ENCODE results near the gene ERC2. TPM values are rescaled to one million over a fixed set of nuclear protein-coding genes. Genes with fewer than 3 reads are reported as not detected.

Gene ERC2
- total RNA-seq, 6 donors from 2014 or later: 0.67 to 14.7 (median 1.3) TPM

- no peaks in the 10 kb centered on the region for H3K9me3 ChIP-seq
- ATAC-seq (ENCODE audit: low FRiP score in 2 of 2) (no peak), DNase-seq (no peak)
These were observed 678.8 kb downstream of the ERC2 start for GRCh38 chr3:55789516-55789915.

GRCh38 chr3:55782807-55783206 is 685.5 kb downstream of the ERC2 start:
- TF ChIP-seq POLR2A (IDR thresholded peaks at IDR 0.05) (no peak), POLR2AphosphoS5 (IDR thresholded peaks at IDR 0.05) (no peak), CTCF (IDR thresholded peaks at IDR 0.05) (no peak), EP300 (IDR thresholded peaks at IDR 0.05) (no peak)
- H3K4me3 ChIP-seq: no peak overlapping the region
- WGBS, 2 donors: 46 to 51% methylated on average over 3 of the region's 3 CpGs
- no peaks in the 10 kb centered on the region for H3K27me3 ChIP-seq
- no peak for DNase-seq
- H3K27ac ChIP-seq: no peak overlapping the region
- no peaks in the 10 kb centered on the region for H3K4me1 ChIP-seq
- no peaks in the 10 kb centered on the region for H3K36me3 ChIP-seq
- no peaks in the 10 kb centered on the region for H3K9me3 ChIP-seq
- no peak for ATAC-seq (ENCODE audit: low FRiP score in 2 of 2)

More at GRCh38 chr3:55789516-55789915, 678.8 kb downstream of the ERC2 start:
- 79 to 82% methylated on average over 2 of the region's 2 CpGs for WGBS, 2 donors
- H3K4me1 ChIP-seq: peaks cover 0 to 15% (median 3%) of the 10 kb centered on the region in 4 donors
- no peak for TF ChIP-seq EP300 (IDR thresholded peaks at IDR 0.05)
- TF ChIP-seq CTCF (IDR thresholded peaks at IDR 0.05): no peak
- TF ChIP-seq POLR2AphosphoS5 (IDR thresholded peaks at IDR 0.05): no peak
- TF ChIP-seq POLR2A (IDR thresholded peaks at IDR 0.05): no peak
- H3K27ac ChIP-seq: no peak overlapping the region
- H3K36me3 ChIP-seq: no peaks in the 10 kb centered on the region
- no peaks in the 10 kb centered on the region for H3K27me3 ChIP-seq
- no peak overlapping the region for H3K4me3 ChIP-seq

- no peak for TF ChIP-seq EP300 (IDR thresholded peaks at IDR 0.05)
- TF ChIP-seq CTCF (IDR thresholded peaks at IDR 0.05): no peak
- TF ChIP-seq POLR2AphosphoS5 (IDR thresholded peaks at IDR 0.05): no peak
- no peak for TF ChIP-seq POLR2A (IDR thresholded peaks at IDR 0.05)
- Histone ChIP-seq H3K27ac (no peak overlapping the region), H3K9me3 (no peaks in the 10 kb centered on the region), H3K4me1 (no peaks in the 10 kb centered on the region), H3K27me3 (no peaks in the 10 kb centered on the region), H3K4me3 (no peak overlapping the region), H3K36me3 (no peaks in the 10 kb centered on the region)
- WGBS, 2 donors: 50 to 57% methylated on average over 4 of the region's 4 CpGs
- ATAC-seq (ENCODE audit: low FRiP score in 2 of 2) (no peak), DNase-seq (no peak)
These were observed 685.9 kb downstream of the ERC2 start for GRCh38 chr3:55782351-55782750.

GRCh38 chr3:55780913-55781312 is 687.4 kb downstream of the ERC2 start:
- Histone ChIP-seq H3K4me3 (no peak overlapping the region), H3K27ac (no peak overlapping the region), H3K4me1 (no peaks in the 10 kb centered on the region), H3K36me3 (no peaks in the 10 kb centered on the region), H3K27me3 (no peaks in the 10 kb centered on the region), H3K9me3 (no peaks in the 10 kb centered on the region)
- WGBS, 2 donors: 58 to 68% methylated on average over 4 of the region's 4 CpGs
- DNase-seq (no peak), ATAC-seq (ENCODE audit: low FRiP score in 2 of 2) (no peak)
- TF ChIP-seq POLR2A (IDR thresholded peaks at IDR 0.05) (no peak), POLR2AphosphoS5 (IDR thresholded peaks at IDR 0.05) (no peak), CTCF (IDR thresholded peaks at IDR 0.05) (no peak), EP300 (IDR thresholded peaks at IDR 0.05) (no peak)

GRCh38 chr3:55779543-55779942 is 688.7 kb downstream of the ERC2 start:
- Histone ChIP-seq H3K27ac (no peak overlapping the region), H3K27me3 (no peaks in the 10 kb centered on the region), H3K4me3 (no peak overlapping the region), H3K4me1 (no peaks in the 10 kb centered on the region), H3K9me3 (no peaks in the 10 kb centered on the region), H3K36me3 (no peaks in the 10 kb centered on the region)
- 59 to 64% methylated on average over 5 of the region's 5 CpGs for WGBS, 2 donors
- ATAC-seq (ENCODE audit: low FRiP score in 2 of 2) (no peak), DNase-seq (no peak)
- TF ChIP-seq EP300 (IDR thresholded peaks at IDR 0.05) (no peak), POLR2A (IDR thresholded peaks at IDR 0.05) (no peak), CTCF (IDR thresholded peaks at IDR 0.05) (no peak), POLR2AphosphoS5 (IDR thresholded peaks at IDR 0.05) (no peak)

All from upper lobe of left lung (tissue), 6 donors.